H4 (cell line): ENCODE data around the gene CYGB. TPM values are rescaled to one million over a fixed set of nuclear protein-coding genes. Genes with fewer than 3 reads are reported as not detected.
"Not testable (repeated sequence)": the region's sequence is repeated elsewhere in the genome, so short reads cannot be mapped to it uniquely, and the experiment has no call there.

Experiments
- DNase-seq: peaks from one replicate; pipeline ENCODE4 v3.0.0-alpha.2; 2015; ENCODE audit warnings: low spot score
- total RNA-seq: library from RNA; depleted of rRNA; stranded (reverse); fragments of >200 nt; shearing (Covaris generic); gene quantifications from 2 replicates; pipeline ENCODE4 v1.2.3, GENCODE V29; 2014

CYGB gene
- total RNA-seq, 1 experiment from 2014 or later: 0.25 TPM

GRCh38 chr17:76538281-76538931 lies 897 bp upstream of the CYGB start:
- no peak for DNase-seq

GRCh38 chr17:76537288-76537577 lies 276 bp downstream of the CYGB start:
- DNase-seq: no peak

GRCh38 chr17:76536511-76537287 lies 810 bp downstream of the CYGB start:
- DNase-seq: no peak

- no peak for DNase-seq
Observed at GRCh38 chr17:76535788-76536510, 1.6 kb downstream of the CYGB start.

- DNase-seq: no peak
Observed at GRCh38 chr17:76534831-76535732, 2.4 kb downstream of the CYGB start.

GRCh38 chr17:76533640-76534359 lies 3.7 kb downstream of the CYGB start:
- not testable (repeated sequence) for DNase-seq

GRCh38 chr17:76532072-76532651 lies 5.3 kb downstream of the CYGB start:
- DNase-seq: no peak

GRCh38 chr17:76531486-76532038 lies 5.9 kb downstream of the CYGB start:
- DNase-seq: no peak

GRCh38 chr17:76530811-76531485 lies 6.6 kb downstream of the CYGB start:
- no peak for DNase-seq

- DNase-seq: peak; percentile 54
Observed at GRCh38 chr17:76530095-76530723, 7.3 kb downstream of the CYGB start.

- DNase-seq: peak; percentile 86
Observed at GRCh38 chr17:76529224-76530094, 8.1 kb downstream of the CYGB start.

GRCh38 chr17:76528528-76529223 lies 8.8 kb downstream of the CYGB start:
- no peak for DNase-seq

- DNase-seq: no peak
Observed at GRCh38 chr17:76528156-76528527, 9.4 kb downstream of the CYGB start.

- DNase-seq: peak; percentile 78
Observed at GRCh38 chr17:76527430-76528111, 9.9 kb downstream of the CYGB start.

- not testable (repeated sequence) for DNase-seq
Observed at GRCh38 chr17:76527016-76527415, 10.5 kb downstream of the CYGB start.

- not testable (repeated sequence) for DNase-seq
Observed at GRCh38 chr17:76525513-76525833, 12.0 kb downstream of the CYGB start.
